ENCODE results near the gene NHERF2.

Gene NHERF2

GRCh38 chr16:2037647-2038381 lies 11.1 kb downstream of the NHERF2 start:
- FAIRE-seq (no peak), DNase-seq (ENCODE audit: insufficient read length, low spot score) (no peak)
- TF ChIP-seq POLR2AphosphoS5 (IDR thresholded peaks at IDR 0.05; ENCODE audit: low read depth, low read length) (no peak), POU2F2 (IDR thresholded peaks at IDR 0.05; ENCODE audit: low read depth, low read length) (no peak), TAF1 (IDR thresholded peaks at IDR 0.05; ENCODE audit: low read depth, low read length) (no peak), POLR2A (IDR thresholded peaks at IDR 0.05; ENCODE audit: low read depth, low read length) (no peak), PAX5 (IDR thresholded peaks at IDR 0.05; ENCODE audit: insufficient read depth, low read length, severe bottlenecking) (no peak), SPI1 (IDR thresholded peaks at IDR 0.05; ENCODE audit: low read depth, low read length) (no peak)

GRCh38 chr16:2038382-2039231 lies 11.9 kb downstream of the NHERF2 start:
- FAIRE-seq (no peak), DNase-seq (ENCODE audit: insufficient read length, low spot score) (no peak)
- TF ChIP-seq POLR2A (IDR thresholded peaks at IDR 0.05; ENCODE audit: low read depth, low read length) (no peak), SPI1 (IDR thresholded peaks at IDR 0.05; ENCODE audit: low read depth, low read length) (no peak), TAF1 (IDR thresholded peaks at IDR 0.05; ENCODE audit: low read depth, low read length) (no peak), POLR2AphosphoS5 (IDR thresholded peaks at IDR 0.05; ENCODE audit: low read depth, low read length) (no peak), POU2F2 (IDR thresholded peaks at IDR 0.05; ENCODE audit: low read depth, low read length) (no peak), PAX5 (IDR thresholded peaks at IDR 0.05; ENCODE audit: insufficient read depth, low read length, severe bottlenecking) (no peak)

GRCh38 chr16:2039274-2040031 lies 12.8 kb downstream of the NHERF2 start:
- FAIRE-seq (no peak), DNase-seq (ENCODE audit: insufficient read length, low spot score) (no peak)
- TF ChIP-seq SPI1 (IDR thresholded peaks at IDR 0.05; ENCODE audit: low read depth, low read length) (no peak), TAF1 (IDR thresholded peaks at IDR 0.05; ENCODE audit: low read depth, low read length) (no peak), POU2F2 (IDR thresholded peaks at IDR 0.05; ENCODE audit: low read depth, low read length) (no peak), PAX5 (IDR thresholded peaks at IDR 0.05; ENCODE audit: insufficient read depth, low read length, severe bottlenecking) (no peak), POLR2A (IDR thresholded peaks at IDR 0.05; ENCODE audit: low read depth, low read length) (no peak), POLR2AphosphoS5 (IDR thresholded peaks at IDR 0.05; ENCODE audit: low read depth, low read length) (no peak)

GRCh38 chr16:2040041-2040786 lies 13.5 kb downstream of the NHERF2 start:
- FAIRE-seq (no peak), DNase-seq (ENCODE audit: insufficient read length, low spot score) (no peak)
- TF ChIP-seq POLR2AphosphoS5 (IDR thresholded peaks at IDR 0.05; ENCODE audit: low read depth, low read length): no peak
- no peak for TF ChIP-seq POU2F2 (IDR thresholded peaks at IDR 0.05; ENCODE audit: low read depth, low read length)
- TF ChIP-seq SPI1 (IDR thresholded peaks at IDR 0.05; ENCODE audit: low read depth, low read length): no peak
- no peak for TF ChIP-seq POLR2A (IDR thresholded peaks at IDR 0.05; ENCODE audit: low read depth, low read length)
- TF ChIP-seq PAX5 (IDR thresholded peaks at IDR 0.05; ENCODE audit: insufficient read depth, low read length, severe bottlenecking): no peak
- TF ChIP-seq TAF1 (IDR thresholded peaks at IDR 0.05; ENCODE audit: low read depth, low read length): no peak

- DNase-seq (ENCODE audit: insufficient read length, low spot score) (no peak), FAIRE-seq (no peak)
- TF ChIP-seq POLR2AphosphoS5 (IDR thresholded peaks at IDR 0.05; ENCODE audit: low read depth, low read length) (no peak), TAF1 (IDR thresholded peaks at IDR 0.05; ENCODE audit: low read depth, low read length) (no peak), PAX5 (IDR thresholded peaks at IDR 0.05; ENCODE audit: insufficient read depth, low read length, severe bottlenecking) (no peak), POLR2A (IDR thresholded peaks at IDR 0.05; ENCODE audit: low read depth, low read length) (no peak), SPI1 (IDR thresholded peaks at IDR 0.05; ENCODE audit: low read depth, low read length) (no peak), POU2F2 (IDR thresholded peaks at IDR 0.05; ENCODE audit: low read depth, low read length) (no peak)
These were observed 14.3 kb downstream of the NHERF2 start for GRCh38 chr16:2040787-2041522.

GRCh38 chr16:2042171-2042985 lies 15.7 kb downstream of the NHERF2 start:
- TF ChIP-seq POLR2AphosphoS5 (IDR thresholded peaks at IDR 0.05; ENCODE audit: low read depth, low read length): no peak
- no peak for TF ChIP-seq SPI1 (IDR thresholded peaks at IDR 0.05; ENCODE audit: low read depth, low read length)
- TF ChIP-seq POU2F2 (IDR thresholded peaks at IDR 0.05; ENCODE audit: low read depth, low read length): no peak
- DNase-seq (ENCODE audit: insufficient read length, low spot score) (no peak), FAIRE-seq (no peak)

- DNase-seq (ENCODE audit: insufficient read length, low spot score) (no peak), FAIRE-seq (no peak)
- TF ChIP-seq TAF1 (IDR thresholded peaks at IDR 0.05; ENCODE audit: low read depth, low read length) (no peak), POLR2AphosphoS5 (IDR thresholded peaks at IDR 0.05; ENCODE audit: low read depth, low read length) (no peak), PAX5 (IDR thresholded peaks at IDR 0.05; ENCODE audit: insufficient read depth, low read length, severe bottlenecking) (no peak), SPI1 (IDR thresholded peaks at IDR 0.05; ENCODE audit: low read depth, low read length) (no peak), POLR2A (IDR thresholded peaks at IDR 0.05; ENCODE audit: low read depth, low read length) (no peak), POU2F2 (IDR thresholded peaks at IDR 0.05; ENCODE audit: low read depth, low read length) (no peak)
These were observed 16.4 kb downstream of the NHERF2 start for GRCh38 chr16:2042986-2043666.
